HG03354 (cell line): Measurements from ENCODE around the gene ZNF862.
"Not testable (repeated sequence)": the region's sequence is repeated elsewhere in the genome, so short reads cannot be mapped to it uniquely, and the experiment has no call there.

Experiments used
- ATAC-seq: cut with Tn5 transposase; IDR thresholded peaks from one replicate; pipeline ENCODE4 v1.9.1; 2021; ENCODE audit warnings: mild to moderate bottlenecking; ENCODE audit not compliant: unreplicated experiment, poor library complexity, severe bottlenecking

ZNF862 gene

GRCh38 chr7:149907776-149908376 lies 69.7 kb downstream of the ZNF862 start:
- not testable (repeated sequence) for ATAC-seq

GRCh38 chr7:149910219-149910618 lies 72.0 kb downstream of the ZNF862 start:
- ATAC-seq: not testable (repeated sequence)

- not testable (repeated sequence) for ATAC-seq
Measured at GRCh38 chr7:149912126-149912525, 74.0 kb downstream of the ZNF862 start.
